Neural progenitor cell (in vitro differentiated cells): ENCODE results near the gene PLK2. TPM values are rescaled to one million over a fixed set of nuclear protein-coding genes. Genes with fewer than 3 reads are reported as not detected.

Experiments used
- DNase-seq: peaks from one replicate; pipeline ENCODE4 v3.0.0-alpha.2; 2016; ENCODE audit warnings: low spot score
- H2AFZ ChIP-seq: fragments of 200-600 bp; sonication (generic); replicated peaks from 2 replicates; pipeline ENCODE4 v1.6.1; 2016; ENCODE audit warnings: antibody characterized with exemption
- H3F3A ChIP-seq: fragments of 200-600 bp; sonication (generic); 2 replicates; pipeline ENCODE4 v1.6.1; 2016; ENCODE audit warnings: antibody characterized with exemption, low read depth
- H3K27ac ChIP-seq: fragments of 200-600 bp; sonication (generic); 2 replicates; pipeline ENCODE4 v1.5.1; 2016; ENCODE audit warnings: mild to moderate bottlenecking
- H3K27me3 ChIP-seq: fragments of 200-600 bp; sonication (generic); 2 replicates; pipeline ENCODE4 v1.6.1; 2016; ENCODE audit warnings: mild to moderate bottlenecking, moderate library complexity
- H3K36me3 ChIP-seq: fragments of 200-600 bp; sonication (generic); 2 replicates; pipeline ENCODE4 v1.5.1; 2016
- H3K4me1 ChIP-seq: fragments of 200-600 bp; sonication (generic); 2 replicates; pipeline ENCODE4 v1.6.1; 2016; ENCODE audit warnings: mixed run types
- H3K4me2 ChIP-seq: fragments of 200-600 bp; sonication (generic); 2 replicates; pipeline ENCODE4 v1.6.1; 2016
- H3K4me3 ChIP-seq: fragments of 200-600 bp; sonication (generic); 2 replicates; pipeline ENCODE4 v1.5.1; 2016
- H3K79me2 ChIP-seq: fragments of 200-600 bp; sonication (generic); 2 replicates; pipeline ENCODE4 v1.6.1; 2016; ENCODE audit warnings: low read depth
- H3K9ac ChIP-seq: fragments of 200-600 bp; sonication (generic); 2 replicates; pipeline ENCODE4 v1.6.1; 2016
- H3K9me3 ChIP-seq: fragments of 200-600 bp; sonication (generic); 2 replicates; pipeline ENCODE4 v1.5.1; 2016; ENCODE audit warnings: low read depth
- H4K20me1 ChIP-seq: fragments of 200-600 bp; sonication (generic); 2 replicates; pipeline ENCODE4 v1.6.1; 2016; ENCODE audit warnings: low read depth
- H3K27ac Mint-ChIP-seq: 3 replicates; pipeline ENCODE4 v1.8.0; 2021; ENCODE audit warnings: mixed read lengths
- H3K27me3 Mint-ChIP-seq: 2 replicates; pipeline ENCODE4 v1.8.0; 2022; ENCODE audit warnings: low read depth, mild to moderate bottlenecking, inconsistent platforms, moderate library complexity, mixed read lengths; ENCODE audit not compliant: insufficient read depth
- H3K36me3 Mint-ChIP-seq: 3 replicates; pipeline ENCODE4 v1.8.0; 2021; ENCODE audit warnings: mixed read lengths
- H3K4me1 Mint-ChIP-seq: 3 replicates; pipeline ENCODE4 v1.8.0; 2021; ENCODE audit warnings: mixed read lengths
- H3K4me3 Mint-ChIP-seq: 3 replicates; pipeline ENCODE4 v1.8.0; 2021; ENCODE audit warnings: mild to moderate bottlenecking, moderate library complexity, mixed read lengths
- H3K9me3 Mint-ChIP-seq: 3 replicates; pipeline ENCODE4 v1.8.0; 2020; ENCODE audit warnings: mixed read lengths
- EZH2 ChIP-seq: fragments of 200-600 bp; sonication (generic); IDR thresholded peaks from 2 replicates; pipeline ENCODE4 v1.6.1; 2017; ENCODE audit warnings: antibody characterized with exemption, mild to moderate bottlenecking, moderate library complexity
- EZH2phosphoT487 ChIP-seq: fragments of 200-600 bp; sonication (generic); IDR thresholded peaks from 2 replicates; pipeline ENCODE4 v1.6.1; 2017; ENCODE audit warnings: antibody characterized with exemption
- total RNA-seq: library from RNA; depleted of rRNA; stranded (reverse); fragments of >200 nt; gene quantifications from 2 replicates; pipeline ENCODE4 v1.2.3, GENCODE V29; 2015; ENCODE audit warnings: low replicate concordance
- TF ChIP-seq, protein P1 (sequence below): fragments of 200-600 bp; sonication (generic); IDR thresholded peaks from 2 replicates; pipeline ENCODE4 v1.5.1; 2017; ENCODE audit warnings: antibody characterized with exemption, mild to moderate bottlenecking

PLK2 gene
- total RNA-seq, 1 donor from 2014 or later: 10.1 TPM

DNA sequence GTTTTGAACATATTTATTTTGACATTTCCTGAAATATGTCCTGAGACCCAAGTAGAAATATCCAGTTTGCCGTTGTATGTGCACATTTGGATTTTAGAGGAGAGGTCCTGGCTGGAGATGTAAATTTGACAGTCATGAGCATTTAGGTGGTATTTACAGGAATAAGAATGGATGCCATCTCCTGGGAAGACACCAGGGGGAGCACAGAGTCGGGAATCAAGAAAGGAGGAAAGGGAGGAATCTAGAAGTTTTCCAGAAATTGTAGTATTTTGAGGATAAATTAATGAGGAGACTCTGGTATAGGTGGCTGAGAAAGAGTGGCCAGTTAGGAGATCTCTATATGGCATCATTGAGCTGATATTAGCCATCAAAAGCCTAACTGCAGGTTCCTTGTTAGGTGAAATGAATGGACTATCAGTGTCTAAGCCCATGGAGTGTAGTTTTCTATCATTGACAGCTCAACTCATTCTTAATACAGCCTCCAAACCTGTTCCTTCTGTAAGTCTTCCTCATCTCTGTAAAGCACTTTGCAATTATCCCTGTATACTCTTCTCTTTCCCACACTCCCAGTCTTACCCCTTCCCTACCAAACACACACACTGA lies 38.6 kb upstream of the PLK2 start:
- Histone ChIP-seq H3K4me3 (no peak overlapping the region), H2AFZ (no peak overlapping the region), H3K9me3 (no peaks in the 10 kb centered on the region), H3F3A (no peaks in the 10 kb centered on the region), H3K4me2 (no peak overlapping the region), H3K79me2 (no peaks in the 10 kb centered on the region), H3K9ac (no peak overlapping the region), H3K27ac (no peak overlapping the region), H3K4me1 (no peaks in the 10 kb centered on the region), H3K27me3 (no peaks in the 10 kb centered on the region), H4K20me1 (no peaks in the 10 kb centered on the region), H3K36me3 (no peaks in the 10 kb centered on the region)
- DNase-seq: peak; percentile 46
- no peak overlapping the region for H3K4me3 Mint-ChIP-seq
- no peaks in the 10 kb centered on the region for H3K36me3 Mint-ChIP-seq
- no peaks in the 10 kb centered on the region for H3K27me3 Mint-ChIP-seq
- peaks cover under 1% of the 10 kb centered on the region for H3K4me1 Mint-ChIP-seq
- TF ChIP-seq EZH2phosphoT487 (no peak), EZH2 (no peak)
- TF ChIP-seq, protein P1, sequence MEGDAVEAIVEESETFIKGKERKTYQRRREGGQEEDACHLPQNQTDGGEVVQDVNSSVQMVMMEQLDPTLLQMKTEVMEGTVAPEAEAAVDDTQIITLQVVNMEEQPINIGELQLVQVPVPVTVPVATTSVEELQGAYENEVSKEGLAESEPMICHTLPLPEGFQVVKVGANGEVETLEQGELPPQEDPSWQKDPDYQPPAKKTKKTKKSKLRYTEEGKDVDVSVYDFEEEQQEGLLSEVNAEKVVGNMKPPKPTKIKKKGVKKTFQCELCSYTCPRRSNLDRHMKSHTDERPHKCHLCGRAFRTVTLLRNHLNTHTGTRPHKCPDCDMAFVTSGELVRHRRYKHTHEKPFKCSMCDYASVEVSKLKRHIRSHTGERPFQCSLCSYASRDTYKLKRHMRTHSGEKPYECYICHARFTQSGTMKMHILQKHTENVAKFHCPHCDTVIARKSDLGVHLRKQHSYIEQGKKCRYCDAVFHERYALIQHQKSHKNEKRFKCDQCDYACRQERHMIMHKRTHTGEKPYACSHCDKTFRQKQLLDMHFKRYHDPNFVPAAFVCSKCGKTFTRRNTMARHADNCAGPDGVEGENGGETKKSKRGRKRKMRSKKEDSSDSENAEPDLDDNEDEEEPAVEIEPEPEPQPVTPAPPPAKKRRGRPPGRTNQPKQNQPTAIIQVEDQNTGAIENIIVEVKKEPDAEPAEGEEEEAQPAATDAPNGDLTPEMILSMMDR: peak; percentile 87
- no peak overlapping the region for H3K27ac Mint-ChIP-seq
- no peaks in the 10 kb centered on the region for H3K9me3 Mint-ChIP-seq

DNA sequence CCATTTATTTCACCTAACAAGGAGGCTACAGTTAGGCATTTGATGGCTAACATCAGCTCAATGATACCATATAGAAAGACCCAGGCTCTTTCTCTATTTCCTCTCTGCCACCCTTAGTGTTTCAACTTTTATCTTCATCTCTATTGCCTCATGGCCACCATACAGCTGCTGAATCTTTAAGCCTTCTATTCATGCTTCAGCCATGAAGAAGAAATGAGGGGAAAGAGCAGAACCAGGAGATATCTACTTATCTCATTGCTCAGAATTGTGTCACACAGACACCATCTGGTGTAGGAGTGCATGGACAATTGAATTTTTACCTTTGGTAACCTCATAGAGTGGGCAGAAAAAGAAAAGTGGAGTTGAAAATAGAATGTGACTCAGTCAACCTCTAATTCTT lies 38.0 kb upstream of the PLK2 start:
- no peak overlapping the region for H3K4me3 Mint-ChIP-seq
- Histone ChIP-seq H3F3A (no peaks in the 10 kb centered on the region), H4K20me1 (no peaks in the 10 kb centered on the region), H3K4me1 (no peaks in the 10 kb centered on the region), H3K9me3 (no peaks in the 10 kb centered on the region), H3K27ac (no peak overlapping the region), H3K27me3 (no peaks in the 10 kb centered on the region), H3K79me2 (no peaks in the 10 kb centered on the region), H3K36me3 (no peaks in the 10 kb centered on the region), H3K4me2 (no peak overlapping the region), H3K9ac (no peak overlapping the region), H3K4me3 (no peak overlapping the region), H2AFZ (no peak overlapping the region)
- DNase-seq: no peak
- H3K4me1 Mint-ChIP-seq: no peaks in the 10 kb centered on the region
- no peaks in the 10 kb centered on the region for H3K36me3 Mint-ChIP-seq
- no peaks in the 10 kb centered on the region for H3K9me3 Mint-ChIP-seq
- no peaks in the 10 kb centered on the region for H3K27me3 Mint-ChIP-seq
- TF ChIP-seq EZH2 (no peak), EZH2phosphoT487 (no peak)
- TF ChIP-seq, protein P1: no peak
- no peak overlapping the region for H3K27ac Mint-ChIP-seq

DNA sequence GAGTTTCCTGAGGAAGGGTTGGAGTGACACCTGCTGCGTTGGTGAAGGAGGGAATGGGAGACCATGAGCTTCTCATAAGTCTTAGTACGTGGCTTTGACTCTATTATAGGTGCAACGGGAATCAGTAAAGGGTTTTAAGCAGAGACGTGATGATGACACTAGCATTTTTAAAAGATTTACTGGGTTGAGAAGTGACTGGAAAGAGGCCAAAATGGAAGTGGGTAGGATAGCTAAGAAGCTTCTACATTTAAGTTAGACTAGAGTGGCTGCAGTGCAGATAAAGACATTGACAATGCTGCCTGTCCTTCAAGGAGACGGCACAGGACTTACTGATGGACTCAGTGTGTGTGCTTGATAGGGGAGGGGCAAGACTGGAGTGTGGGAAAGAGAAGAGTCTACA lies 37.5 kb upstream of the PLK2 start:
- H3F3A ChIP-seq: no peaks in the 10 kb centered on the region
- H3K4me1 ChIP-seq: no peaks in the 10 kb centered on the region
- H2AFZ ChIP-seq: no peak overlapping the region
- no peaks in the 10 kb centered on the region for H3K79me2 ChIP-seq
- H4K20me1 ChIP-seq: no peaks in the 10 kb centered on the region
- DNase-seq: no peak
- H3K4me3 ChIP-seq: no peak overlapping the region
- H3K9me3 ChIP-seq: no peaks in the 10 kb centered on the region
- H3K27me3 ChIP-seq: no peaks in the 10 kb centered on the region
- Mint-ChIP-seq H3K36me3 (no peaks in the 10 kb centered on the region), H3K27ac (no peak overlapping the region), H3K4me3 (no peak overlapping the region), H3K9me3 (no peaks in the 10 kb centered on the region), H3K27me3 (no peaks in the 10 kb centered on the region), H3K4me1 (no peaks in the 10 kb centered on the region)
- H3K4me2 ChIP-seq: no peak overlapping the region
- H3K36me3 ChIP-seq: no peaks in the 10 kb centered on the region
- no peak overlapping the region for H3K27ac ChIP-seq
- TF ChIP-seq EZH2phosphoT487 (no peak), EZH2 (no peak)
- TF ChIP-seq, protein P1: no peak
- H3K9ac ChIP-seq: no peak overlapping the region
